Stimulated activated CD8-positive, alpha-beta memory T cell treated with anti-CD3 and anti-CD28 coated beads, Interleukin-4, amount 100 ng/mL, for 4 hours (primary cell): ENCODE measurements around the gene NAT8L.

Experiments
- DNase-seq, 2 donors: peaks; one replicate each; pipeline ENCODE4 v3.0.0-alpha.2; 2020; ENCODE audit warnings: low read depth in 2 of 2, low spot score in 1 of 2

Gene NAT8L

DNA sequence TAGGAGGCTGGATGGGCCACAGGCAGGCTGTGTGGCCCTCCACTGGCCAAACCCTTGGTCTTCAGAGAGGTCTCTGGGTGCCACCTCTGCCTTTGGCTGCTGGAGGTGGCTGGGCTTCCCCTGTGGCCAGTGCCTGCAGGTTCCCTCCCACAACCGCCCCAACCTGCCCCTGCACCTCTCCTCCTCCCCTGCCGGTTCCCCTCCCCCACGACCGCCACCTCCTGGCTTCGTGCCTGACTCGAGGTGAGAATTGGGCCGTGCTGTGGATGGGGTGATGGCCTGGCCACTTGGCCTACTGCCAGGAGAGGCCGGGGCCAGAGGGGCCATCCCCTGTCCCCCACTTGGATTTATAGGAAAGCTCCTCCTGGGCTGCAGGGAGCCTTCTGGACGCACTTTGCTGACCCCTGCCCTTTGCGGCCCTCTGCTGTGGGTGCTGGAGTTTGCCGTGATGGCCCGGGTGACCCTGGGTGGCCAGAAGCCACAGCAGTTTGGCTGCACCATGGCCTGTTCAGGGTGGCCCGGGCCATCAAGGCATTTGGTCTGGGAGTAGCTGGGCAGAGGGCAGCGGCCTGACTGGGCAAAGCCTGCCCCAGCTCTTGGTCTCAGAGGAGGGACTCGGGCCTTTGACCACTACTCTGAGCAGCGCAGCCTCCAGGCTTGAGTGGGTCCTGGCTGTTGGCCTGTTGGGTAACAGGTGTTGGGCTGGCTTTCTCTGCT lies 3.8 kb downstream of the NAT8L start:
- DNase-seq = no peak

- DNase-seq = no peak
Observed at GRCh38 chr4:2063557-2064275, 4.6 kb downstream of the NAT8L start.

DNA sequence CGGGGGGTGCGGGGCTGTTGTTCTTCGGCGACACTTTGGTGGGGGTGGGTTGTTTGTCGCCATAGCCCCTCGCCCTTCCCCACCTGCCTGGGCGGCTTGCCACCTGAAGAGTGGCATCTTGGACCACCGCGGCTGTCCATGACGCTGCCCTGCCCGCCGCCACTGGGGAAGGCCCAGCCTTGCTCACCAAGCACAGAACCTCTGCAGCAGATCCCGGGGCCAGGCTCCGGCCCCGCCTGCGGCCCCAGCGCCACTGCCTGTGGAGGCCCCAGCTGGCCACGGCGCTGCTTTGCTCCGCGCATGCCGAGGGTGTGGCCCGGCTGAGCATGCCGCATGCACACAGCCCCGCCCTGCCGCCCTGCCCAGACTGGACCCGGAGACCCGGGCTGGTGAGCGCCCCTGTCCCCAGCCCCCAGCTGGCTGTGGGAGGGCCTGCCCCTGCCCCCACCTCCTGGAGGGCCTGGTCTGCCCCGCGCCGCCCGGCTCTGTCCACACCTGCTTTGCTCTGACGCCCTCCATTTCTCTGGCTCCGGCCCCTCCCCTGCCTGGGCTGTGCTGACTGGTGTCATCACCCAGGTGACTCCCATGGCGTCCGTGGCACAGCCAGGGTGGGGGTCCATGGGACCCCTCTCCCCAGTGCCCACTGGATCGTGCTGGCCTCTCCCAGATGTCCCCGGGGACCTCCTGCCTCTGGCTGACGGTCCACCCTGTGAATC lies 5.3 kb downstream of the NAT8L start:
- DNase-seq = no peak

GRCh38 chr4:2065106-2065930 lies 6.2 kb downstream of the NAT8L start:
- no peak for DNase-seq

DNA sequence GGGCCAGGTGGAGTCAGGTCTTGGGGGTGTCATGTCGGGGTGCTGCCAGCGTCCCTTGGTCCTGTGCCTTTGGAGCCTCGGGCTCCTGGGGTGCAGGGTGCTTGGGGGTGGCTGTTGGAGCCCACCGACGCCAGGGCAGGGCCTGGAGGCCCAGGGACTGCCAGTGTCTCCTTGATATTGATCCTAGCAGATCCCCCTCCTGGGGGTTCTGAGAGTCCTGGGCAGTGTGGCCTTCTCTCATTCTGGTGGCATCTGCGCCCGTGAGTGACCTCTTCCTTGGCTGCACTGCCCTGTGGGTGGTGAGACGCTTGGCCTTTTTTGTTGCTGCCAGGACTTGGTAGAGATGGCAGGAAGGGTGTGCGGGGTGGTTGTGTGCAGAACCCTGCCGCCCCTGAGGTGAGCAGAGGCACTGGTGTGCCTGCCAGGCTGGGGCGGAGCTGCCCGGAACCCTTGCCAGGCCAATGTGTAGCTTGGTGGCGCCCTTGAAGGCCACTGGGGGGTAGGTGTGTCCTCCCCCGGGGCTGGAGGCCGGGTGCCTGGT lies 7.0 kb downstream of the NAT8L start:
- no peak for DNase-seq

DNA sequence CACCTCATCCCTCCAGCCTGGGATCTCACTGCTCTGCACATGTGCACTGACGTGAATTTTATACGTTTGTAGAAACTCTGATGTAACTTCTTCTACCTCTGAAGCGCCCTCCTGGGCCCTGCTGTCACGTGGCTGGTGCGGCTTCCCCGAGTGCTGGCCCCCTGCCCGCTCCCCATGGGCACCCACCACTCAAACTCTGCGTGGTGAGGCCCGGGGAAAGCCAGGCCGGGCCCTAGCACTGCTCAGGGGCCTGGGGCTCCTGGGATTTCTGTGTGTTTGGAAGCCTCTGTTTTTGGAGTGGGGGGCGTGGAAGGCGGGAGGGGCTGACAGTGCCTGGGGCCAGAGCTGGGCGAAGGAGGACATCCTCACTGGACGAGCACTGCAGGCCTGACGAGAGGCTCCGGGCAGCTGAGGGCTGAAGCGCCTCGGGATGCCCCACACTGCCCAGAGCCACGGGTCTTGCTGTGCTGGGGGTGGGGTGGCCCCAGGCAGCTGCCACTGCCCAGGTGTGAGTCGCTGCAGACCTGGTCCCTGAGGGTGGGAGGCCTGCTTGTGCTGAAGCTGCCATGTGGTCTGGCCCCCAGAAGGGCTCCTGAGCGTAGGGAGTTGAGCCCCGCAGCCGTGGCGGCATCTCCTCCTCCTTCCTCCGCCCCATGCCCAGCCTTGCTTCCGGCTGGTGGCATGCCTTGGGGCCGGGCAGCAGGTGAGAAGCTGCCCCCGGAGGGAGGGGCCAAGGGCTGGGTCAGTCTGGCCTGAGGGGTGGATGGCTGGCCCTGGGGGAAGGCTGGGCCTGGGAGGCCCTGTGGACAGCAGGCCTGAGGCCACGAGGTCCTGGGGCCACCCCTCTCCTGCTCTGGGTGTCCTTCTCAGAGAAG lies 7.7 kb downstream of the NAT8L start:
- DNase-seq = no peak

GRCh38 chr4:2067446-2068197 lies 8.5 kb downstream of the NAT8L start:
- no peak for DNase-seq

- DNase-seq = no peak
Observed at GRCh38 chr4:2068198-2068470, 9.0 kb downstream of the NAT8L start.

- DNase-seq = no peak
Observed at GRCh38 chr4:2068566-2068965, 9.4 kb downstream of the NAT8L start.

DNA sequence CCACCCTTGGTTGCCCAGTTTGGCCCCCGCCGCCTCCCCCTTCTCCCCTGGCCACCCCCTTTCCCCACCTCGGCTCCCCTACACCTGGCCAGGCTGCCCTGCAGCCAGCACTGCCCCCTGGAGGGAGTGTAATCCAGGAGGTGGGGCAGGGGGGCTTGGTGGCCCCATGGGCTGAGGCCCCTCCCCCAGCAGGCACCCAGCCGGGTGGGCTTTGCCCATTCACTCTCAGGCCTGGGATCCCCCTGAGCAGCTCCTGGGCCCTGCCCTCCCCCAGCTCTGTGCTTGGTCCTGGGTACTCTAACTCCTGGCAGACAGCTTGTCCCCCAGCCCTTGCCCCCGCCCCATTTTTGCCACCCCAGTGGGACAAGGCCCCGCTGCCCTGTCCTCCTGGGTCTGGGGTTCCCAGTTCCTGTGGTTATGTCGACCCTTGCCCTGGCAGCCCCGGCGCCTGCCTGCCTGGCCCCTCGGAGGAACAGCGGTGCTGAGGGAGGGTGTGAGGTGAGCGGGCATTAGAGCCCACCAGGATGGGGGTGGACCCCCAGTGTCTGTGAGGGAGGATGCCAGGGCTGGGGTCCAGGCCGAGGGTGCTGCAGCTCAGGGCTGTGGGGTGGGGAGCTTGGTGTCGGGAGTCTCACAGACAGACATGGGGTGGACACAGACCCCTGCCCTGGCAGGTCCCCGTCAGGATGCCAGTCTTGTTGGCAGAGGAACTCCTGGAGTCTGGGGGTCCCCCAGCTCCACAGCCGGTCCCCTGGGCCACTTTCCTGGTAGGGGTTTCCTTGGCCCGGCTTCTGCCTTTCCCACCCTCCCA lies 10.2 kb downstream of the NAT8L start:
- DNase-seq = no peak

GRCh38 chr4:2069986-2070385 lies 10.9 kb downstream of the NAT8L start:
- DNase-seq = no peak

DNA sequence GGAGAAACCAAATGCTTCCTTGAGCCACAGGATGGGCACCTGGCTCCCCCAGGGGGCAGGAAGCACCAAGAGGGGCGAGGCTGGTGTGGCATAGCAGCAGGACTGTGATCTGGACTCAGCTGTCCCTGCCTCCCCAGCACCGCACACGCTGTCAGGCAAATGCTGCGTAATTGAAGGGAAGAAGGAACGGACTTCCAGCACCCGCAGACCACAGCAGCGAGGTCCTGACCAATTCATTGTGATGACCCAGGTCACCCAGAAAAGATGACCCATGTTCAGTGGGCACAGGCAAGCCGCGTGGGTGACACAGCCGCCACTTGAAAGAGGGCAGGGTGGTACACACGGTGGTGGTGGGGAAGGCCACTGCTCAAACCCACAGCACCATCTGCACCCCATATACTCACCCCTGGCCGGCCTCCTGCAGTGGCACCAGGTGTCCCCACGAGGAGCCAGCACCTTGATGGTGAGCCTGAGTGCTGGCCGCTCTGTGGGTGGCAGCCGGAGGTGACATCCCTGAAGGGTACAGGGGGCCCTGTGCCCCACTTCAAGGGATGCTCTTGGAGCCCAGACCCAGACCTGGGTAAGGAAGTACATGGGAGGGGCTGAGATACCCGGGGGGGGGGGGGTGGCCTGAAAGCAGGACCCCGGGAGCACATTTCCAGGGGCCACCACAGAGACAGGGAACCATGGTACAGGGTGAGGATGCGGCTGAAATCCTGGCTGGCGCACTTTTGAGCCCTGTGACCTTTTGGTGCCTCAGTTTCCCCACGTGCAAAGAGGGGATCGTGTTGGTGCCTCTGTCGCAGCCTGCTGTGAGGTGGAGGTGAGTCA lies 11.5 kb downstream of the NAT8L start:
- DNase-seq = no peak

DNA sequence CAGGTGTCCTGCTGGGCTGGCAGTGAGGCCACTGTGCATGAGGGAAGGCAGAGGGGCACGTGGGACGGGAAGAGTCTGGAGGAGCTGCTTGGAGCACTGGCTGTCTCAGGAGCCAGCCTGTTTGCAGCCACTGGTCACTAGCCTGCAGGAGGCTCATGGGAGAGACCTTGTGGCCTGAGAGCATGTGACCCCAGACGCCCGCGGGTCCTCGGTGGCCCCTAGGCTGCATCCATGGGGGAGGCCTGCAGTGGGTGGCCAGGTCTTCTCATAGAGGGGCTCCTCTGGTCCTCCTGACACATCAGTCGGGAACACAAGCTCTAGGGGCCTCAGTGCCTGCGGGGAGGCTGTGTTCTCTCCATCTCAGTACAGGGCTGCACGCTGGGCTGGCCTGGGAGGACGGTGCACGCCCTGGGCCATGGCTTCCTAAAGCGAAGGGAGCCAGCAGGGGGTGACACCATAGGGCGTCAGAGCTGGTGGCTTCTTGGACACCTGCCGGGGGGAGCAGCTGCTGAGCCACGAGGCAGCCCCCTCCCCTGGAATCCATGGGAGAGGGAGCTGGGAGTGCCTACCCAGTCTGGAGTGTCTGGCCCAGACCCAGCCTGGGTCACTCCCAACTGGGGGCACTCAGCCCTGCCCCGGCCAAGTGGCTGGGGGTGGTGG lies 12.3 kb downstream of the NAT8L start:
- DNase-seq = no peak

- DNase-seq = no peak
Observed at GRCh38 chr4:2071912-2072867, 13.1 kb downstream of the NAT8L start.

- no peak for DNase-seq
Observed at GRCh38 chr4:2072971-2073807, 14.1 kb downstream of the NAT8L start.
